Muscle layer of duodenum (tissue), 2 donors: Measurements from ENCODE around the gene SYNJ2.

Experiments
- H3K27ac ChIP-seq: one replicate; pipeline ENCODE4 v1.7.0; 2013; ENCODE audit warnings: mild to moderate bottlenecking, low read length
- H3K27me3 ChIP-seq: one replicate; pipeline ENCODE4 v1.7.0; 2013; ENCODE audit warnings: low read depth, mild to moderate bottlenecking, control low read depth, low read length
- H3K36me3 ChIP-seq, 2 donors: one replicate each; pipeline ENCODE4 v1.7.0; 2013; ENCODE audit warnings: low read length in 2 of 2, control low read depth in 1 of 2, mild to moderate bottlenecking in 1 of 2; ENCODE audit not compliant: insufficient read depth in 2 of 2, control insufficient read depth in 1 of 2
- H3K4me1 ChIP-seq, 2 donors: one replicate each; pipeline ENCODE4 v1.7.0; 2013; ENCODE audit warnings: low read length in 2 of 2, mild to moderate bottlenecking in 2 of 2, control low read depth in 1 of 2, moderate library complexity in 1 of 2; ENCODE audit not compliant: insufficient read depth in 2 of 2, control insufficient read depth in 1 of 2
- H3K4me3 ChIP-seq, 2 donors: one replicate each; pipeline ENCODE4 v1.7.0; 2013; ENCODE audit warnings: low read length in 2 of 2, low read depth in 1 of 2, mild to moderate bottlenecking in 1 of 2
- H3K9me3 ChIP-seq, 2 donors: one replicate each; pipeline ENCODE4 v1.7.0; 2013; ENCODE audit warnings: low read length in 2 of 2, control low read depth in 1 of 2, mild to moderate bottlenecking in 1 of 2; ENCODE audit not compliant: control insufficient read depth in 1 of 2
- donor health status: healthy.

The SYNJ2 gene

GRCh38 chr6:158029668-158030230 lies 48.1 kb downstream of the SYNJ2 start:
- Histone ChIP-seq H3K4me1 (peaks cover 22 to 47% of the 10 kb centered on the region in 2 donors), H3K4me3 (no peak overlapping the region), H3K27ac (no peak overlapping the region), H3K36me3 (peaks cover 4 to 10% of the 10 kb centered on the region in 2 donors), H3K9me3 (no peaks in the 10 kb centered on the region), H3K27me3 (no peaks in the 10 kb centered on the region)

GRCh38 chr6:158030380-158031300 lies 49.0 kb downstream of the SYNJ2 start:
- H3K27ac ChIP-seq, result peak overlapping the region; percentile 19
- peaks cover 22 to 47% of the 10 kb centered on the region in 2 donors for H3K4me1 ChIP-seq
- H3K9me3 ChIP-seq, result no peaks in the 10 kb centered on the region
- no peaks in the 10 kb centered on the region for H3K27me3 ChIP-seq
- peaks cover 4 to 10% of the 10 kb centered on the region in 2 donors for H3K36me3 ChIP-seq
- no peak overlapping the region for H3K4me3 ChIP-seq

DNA sequence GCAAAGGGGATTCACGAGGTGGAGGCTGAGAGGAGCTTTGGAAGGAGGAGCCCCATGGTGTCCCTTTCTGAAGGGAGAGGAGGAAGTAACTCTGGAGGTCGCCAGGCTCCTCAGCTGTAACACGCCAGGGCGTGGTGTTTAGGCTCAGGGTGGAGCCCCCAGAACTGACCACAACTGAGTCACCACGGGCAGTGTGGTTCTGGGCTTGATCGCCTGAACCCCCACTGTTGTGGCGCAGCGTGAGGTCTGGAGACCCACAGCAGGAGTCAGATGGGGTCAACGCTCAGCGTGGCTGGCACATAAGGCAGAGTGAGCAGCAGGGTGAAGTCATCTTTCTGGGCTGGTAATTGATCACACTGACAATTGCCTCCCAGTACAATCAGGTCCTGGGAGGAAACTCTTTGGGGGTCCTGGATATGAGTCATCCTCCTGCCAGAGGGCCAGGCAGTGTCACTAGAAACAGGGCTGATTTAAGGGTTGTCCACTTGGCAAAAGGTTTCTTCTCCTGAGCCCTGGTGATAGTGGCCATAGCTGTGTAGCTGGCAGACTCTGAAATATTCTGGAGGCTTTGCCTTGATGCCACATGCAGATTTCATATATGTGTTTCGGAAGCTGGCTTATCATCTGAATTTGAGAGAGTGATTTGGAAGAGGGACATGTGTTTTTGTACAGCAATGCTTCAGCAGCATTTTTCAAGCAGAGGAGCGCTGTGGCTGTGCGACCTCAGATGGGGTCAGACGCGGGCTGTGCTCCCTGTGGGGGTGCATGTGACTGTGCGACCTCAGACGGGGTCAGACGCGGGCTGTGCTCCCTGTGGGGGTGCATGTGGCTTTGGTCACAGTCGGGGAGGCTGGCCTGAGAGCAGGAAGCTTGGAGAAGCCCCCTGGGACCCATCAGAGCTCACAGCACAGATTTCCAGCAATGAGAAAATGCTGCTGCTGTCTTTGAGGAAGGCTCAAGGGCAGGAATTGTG lies 50.0 kb downstream of the SYNJ2 start:
- Histone ChIP-seq H3K4me1 (peaks cover 14 to 39% of the 10 kb centered on the region in 2 donors), H3K4me3 (no peak overlapping the region), H3K36me3 (peaks cover 4 to 7% of the 10 kb centered on the region in 2 donors), H3K27ac (peak overlapping the region; percentile 19), H3K9me3 (no peaks in the 10 kb centered on the region), H3K27me3 (no peaks in the 10 kb centered on the region)

DNA sequence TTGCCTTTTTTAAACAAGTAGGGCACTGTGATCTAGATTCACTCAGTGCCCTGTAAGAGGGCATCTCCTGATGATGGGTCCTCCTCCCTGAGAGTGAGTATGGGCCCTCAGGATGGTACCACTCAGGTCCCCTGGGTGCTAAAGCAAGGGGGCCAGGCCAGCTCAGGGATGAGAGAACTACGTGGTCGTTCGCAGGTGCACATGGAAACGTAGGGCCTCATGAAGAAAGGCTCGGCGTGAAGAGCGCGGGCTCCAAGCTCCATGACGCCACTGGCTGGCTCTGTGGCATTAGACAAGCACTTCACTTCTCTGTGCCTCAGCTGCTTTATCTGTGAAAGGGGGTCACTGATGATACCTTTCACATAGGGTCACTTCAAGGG lies 50.7 kb downstream of the SYNJ2 start:
- H3K27ac ChIP-seq, result no peak overlapping the region
- H3K4me3 ChIP-seq, result no peak overlapping the region
- peaks cover 9 to 33% of the 10 kb centered on the region in 2 donors for H3K4me1 ChIP-seq
- no peaks in the 10 kb centered on the region for H3K27me3 ChIP-seq
- peaks cover 4 to 7% of the 10 kb centered on the region in 2 donors for H3K36me3 ChIP-seq
- no peaks in the 10 kb centered on the region for H3K9me3 ChIP-seq

GRCh38 chr6:158033077-158033750 lies 51.6 kb downstream of the SYNJ2 start:
- Histone ChIP-seq H3K4me1 (peaks cover 9 to 26% of the 10 kb centered on the region in 2 donors), H3K27ac (no peak overlapping the region), H3K4me3 (no peak overlapping the region)

GRCh38 chr6:158033751-158034702 lies 52.4 kb downstream of the SYNJ2 start:
- Histone ChIP-seq H3K4me1 (peaks cover 10 to 26% of the 10 kb centered on the region in 2 donors), H3K27me3 (no peaks in the 10 kb centered on the region), H3K4me3 (no peak overlapping the region), H3K27ac (peak overlapping the region; percentile 27), H3K9me3 (no peaks in the 10 kb centered on the region), H3K36me3 (peaks cover 4 to 7% of the 10 kb centered on the region in 2 donors)

More at GRCh38 chr6:158033077-158033750, 51.6 kb downstream of the SYNJ2 start:
- peaks cover 4 to 7% of the 10 kb centered on the region in 2 donors for H3K36me3 ChIP-seq
- no peaks in the 10 kb centered on the region for H3K27me3 ChIP-seq
- no peaks in the 10 kb centered on the region for H3K9me3 ChIP-seq

GRCh38 chr6:158036261-158036660 lies 54.6 kb downstream of the SYNJ2 start:
- Histone ChIP-seq H3K27ac (no peak overlapping the region), H3K4me1 (peaks cover 26 to 45% of the 10 kb centered on the region in 2 donors), H3K36me3 (peaks cover 0 to 4% of the 10 kb centered on the region in 2 donors), H3K4me3 (no peak overlapping the region), H3K27me3 (no peaks in the 10 kb centered on the region), H3K9me3 (no peaks in the 10 kb centered on the region)

DNA sequence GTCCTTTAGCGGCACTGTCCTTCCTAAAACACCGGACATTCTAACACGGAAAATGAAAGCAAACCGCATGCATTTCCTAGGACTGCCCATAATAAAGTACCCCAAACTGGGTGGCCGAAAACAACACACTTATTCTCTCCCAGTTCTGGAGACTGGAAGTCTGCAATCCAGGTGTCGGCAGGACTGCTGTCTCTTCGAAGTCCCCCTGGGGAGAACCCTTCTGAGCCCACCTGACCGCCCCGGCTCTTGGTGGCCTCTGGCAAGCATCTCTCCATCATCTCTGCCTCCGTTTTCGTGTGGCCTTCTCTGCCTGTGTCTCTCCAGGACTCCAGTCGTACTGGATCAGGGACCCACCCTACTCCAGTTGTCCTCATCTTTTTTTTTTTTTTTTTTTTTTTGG lies 55.4 kb downstream of the SYNJ2 start:
- Histone ChIP-seq H3K4me3 (no peak overlapping the region), H3K4me1 (peaks cover 21 to 39% of the 10 kb centered on the region in 2 donors), H3K27ac (no peak overlapping the region), H3K36me3 (peaks cover 0 to 4% of the 10 kb centered on the region in 2 donors), H3K27me3 (no peaks in the 10 kb centered on the region), H3K9me3 (no peaks in the 10 kb centered on the region)

DNA sequence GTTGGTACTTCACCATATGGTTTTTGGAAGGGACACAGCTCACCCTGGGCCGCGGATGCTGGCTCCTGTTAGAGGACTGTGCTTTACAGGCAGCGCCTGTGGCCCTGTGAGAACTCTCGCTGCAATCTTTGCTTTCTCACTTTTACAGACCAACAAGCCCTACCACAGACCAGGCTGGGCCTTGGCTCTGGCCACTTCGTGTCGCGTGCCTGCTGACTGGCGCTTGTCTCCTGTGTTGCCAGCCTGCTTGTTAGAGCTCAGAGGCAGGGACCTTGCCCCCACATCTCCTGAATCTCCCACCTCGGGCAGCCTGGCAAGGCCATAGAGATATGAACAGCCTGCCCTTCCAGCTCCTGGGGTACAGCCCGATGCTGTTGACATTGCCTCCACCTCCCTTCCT lies 56.1 kb downstream of the SYNJ2 start:
- H3K27ac ChIP-seq, result no peak overlapping the region
- no peaks in the 10 kb centered on the region for H3K9me3 ChIP-seq
- no peak overlapping the region for H3K4me3 ChIP-seq
- no peaks in the 10 kb centered on the region for H3K27me3 ChIP-seq
- H3K4me1 ChIP-seq, result peaks cover 21 to 32% of the 10 kb centered on the region in 2 donors
- peaks cover 0 to 4% of the 10 kb centered on the region in 2 donors for H3K36me3 ChIP-seq
